Fibroblast of the aortic adventitia (primary cell): ENCODE data around the gene NMNAT2. TPM values are rescaled to one million over a fixed set of nuclear protein-coding genes. Genes with fewer than 3 reads are reported as not detected.

Source experiments
- DNase-seq: peaks from one replicate; pipeline ENCODE4 v3.0.0-alpha.2; 2010; ENCODE audit warnings: low read depth
- H3K4me3 ChIP-seq: 2 replicates; pipeline ENCODE4 v1.5.1; 2011; ENCODE audit warnings: low read depth, mild to moderate bottlenecking, control low read depth, low read length, moderate library complexity
- CTCF ChIP-seq: IDR thresholded peaks from 2 replicates; pipeline ENCODE4 v1.5.1; 2011; ENCODE audit warnings: mild to moderate bottlenecking, low read length, control low read depth, inconsistent platforms; ENCODE audit not compliant: insufficient read depth
- total RNA-seq: library from RNA; depleted of rRNA; stranded (reverse); fragments of >200 nt; gene quantifications from 2 replicates; pipeline ENCODE4 v1.2.3, GENCODE V29; 2012; ENCODE audit warnings: low replicate concordance

NMNAT2 gene
- total RNA-seq, 1 donor = 3.4 TPM

GRCh38 chr1:183323849-183324683 is 94.1 kb downstream of the NMNAT2 start:
- H3K4me3 ChIP-seq = no peak overlapping the region
- no peak for DNase-seq
- TF ChIP-seq CTCF = no peak

GRCh38 chr1:183319606-183320005 is 98.6 kb downstream of the NMNAT2 start:
- H3K4me3 ChIP-seq = no peak overlapping the region
- no peak for DNase-seq
- TF ChIP-seq CTCF = no peak

GRCh38 chr1:183319051-183319450 is 99.1 kb downstream of the NMNAT2 start:
- no peak for TF ChIP-seq CTCF
- H3K4me3 ChIP-seq = no peak overlapping the region
- DNase-seq = peak; percentile 13

GRCh38 chr1:183318433-183318832 is 99.7 kb downstream of the NMNAT2 start:
- peak; percentile 97 for DNase-seq
- H3K4me3 ChIP-seq = no peak overlapping the region
- TF ChIP-seq CTCF = peak; percentile 87

- no peak for TF ChIP-seq CTCF
- no peak overlapping the region for H3K4me3 ChIP-seq
- no peak for DNase-seq
These were observed 102.0 kb downstream of the NMNAT2 start for GRCh38 chr1:183315991-183316758.

GRCh38 chr1:183313063-183313462 is 105.1 kb downstream of the NMNAT2 start:
- no peak for TF ChIP-seq CTCF

More at GRCh38 chr1:183313063-183313462, 105.1 kb downstream of the NMNAT2 start:
- DNase-seq = no peak
- no peak overlapping the region for H3K4me3 ChIP-seq
